SU-DHL-6 (cell line): ENCODE measurements around the gene SALL3.

Experiments used
- CTCF ChIP-seq: fragments of 200-600 bp; sonication (generic); IDR thresholded peaks from one replicate; pipeline ENCODE4 v1.5.1; 2017; ENCODE audit warnings: antibody characterized with exemption, mild to moderate bottlenecking, low read length, moderate library complexity; ENCODE audit not compliant: insufficient read depth, poor library complexity, severe bottlenecking
- EZH2phosphoT487 ChIP-seq: fragments of 200-600 bp; sonication (generic), shearing (Covaris generic); conservative IDR thresholded peaks from 2 replicates; pipeline ENCODE4 v1.6.1; 2018; ENCODE audit warnings: mild to moderate bottlenecking, antibody characterized with exemption, low read length, moderate library complexity, mixed read lengths

GRCh38 chr18:78966793-78967106 lies 12.9 kb upstream of the SALL3 start:
- TF ChIP-seq CTCF = no peak
- TF ChIP-seq EZH2phosphoT487 = no peak
